ENCODE data around the gene DHX58. TPM values are rescaled to one million over a fixed set of nuclear protein-coding genes. Genes with fewer than 3 reads are reported as not detected.

The DHX58 gene
- total RNA-seq, 1 donor from 2014 or later = not detected

- no peak for DNase-seq (ENCODE audit: low spot score)
- Mint-ChIP-seq H3K4me3 (peak overlapping the region; percentile 36), H3K4me1 (peaks cover 24% of the 10 kb centered on the region), H3K9me3 (no peaks in the 10 kb centered on the region), H3K36me3 (no peaks in the 10 kb centered on the region), H3K27ac (no peak overlapping the region), H3K27me3 (ENCODE audit: insufficient read depth, low read depth) (peaks cover 27% of the 10 kb centered on the region)
- Histone ChIP-seq H2AFZ (replicated peaks) (no peak overlapping the region), H3K9me3 (ENCODE audit: low read depth) (no peaks in the 10 kb centered on the region), H4K20me1 (ENCODE audit: low read depth) (no peaks in the 10 kb centered on the region), H3F3A (ENCODE audit: low read depth) (peaks cover 12% of the 10 kb centered on the region), H3K27me3 (peaks cover 36% of the 10 kb centered on the region), H3K36me3 (no peaks in the 10 kb centered on the region), H3K4me3 (no peak overlapping the region), H3K27ac (no peak overlapping the region), H3K9ac (no peak overlapping the region), H3K4me1 (peaks cover 7% of the 10 kb centered on the region), H3K4me2 (no peak overlapping the region), H3K79me2 (ENCODE audit: low read depth) (no peaks in the 10 kb centered on the region)
- TF ChIP-seq EZH2phosphoT487 (IDR thresholded peaks at IDR 0.05) (no peak), EZH2 (IDR thresholded peaks at IDR 0.05) (no peak), CTCF (IDR thresholded peaks at IDR 0.05) (no peak)
Observed at GRCh38 chr17:42096360-42097111, 16.0 kb downstream of the DHX58 start.

- Histone ChIP-seq H3F3A (ENCODE audit: low read depth) (peaks cover 12% of the 10 kb centered on the region), H2AFZ (replicated peaks) (no peak overlapping the region), H3K4me3 (no peak overlapping the region), H3K27ac (no peak overlapping the region), H4K20me1 (ENCODE audit: low read depth) (no peaks in the 10 kb centered on the region), H3K9ac (no peak overlapping the region), H3K36me3 (no peaks in the 10 kb centered on the region), H3K9me3 (ENCODE audit: low read depth) (no peaks in the 10 kb centered on the region), H3K4me2 (no peak overlapping the region), H3K4me1 (peaks cover 7% of the 10 kb centered on the region), H3K27me3 (peaks cover 35% of the 10 kb centered on the region), H3K79me2 (ENCODE audit: low read depth) (no peaks in the 10 kb centered on the region)
- no peak for TF ChIP-seq CTCF (IDR thresholded peaks at IDR 0.05)
- no peak for TF ChIP-seq EZH2phosphoT487 (IDR thresholded peaks at IDR 0.05)
- no peak for TF ChIP-seq EZH2 (IDR thresholded peaks at IDR 0.05)
- Mint-ChIP-seq H3K9me3 (no peaks in the 10 kb centered on the region), H3K27ac (no peak overlapping the region), H3K4me3 (no peak overlapping the region), H3K36me3 (no peaks in the 10 kb centered on the region), H3K4me1 (peaks cover 22% of the 10 kb centered on the region), H3K27me3 (ENCODE audit: insufficient read depth, low read depth) (peaks cover 22% of the 10 kb centered on the region)
- no peak for DNase-seq (ENCODE audit: low spot score)
Observed at GRCh38 chr17:42094375-42095069, 18.0 kb downstream of the DHX58 start.

GRCh38 chr17:42092939-42093338 is 19.6 kb downstream of the DHX58 start:
- no peak overlapping the region for H3K4me2 ChIP-seq
- H3K36me3 Mint-ChIP-seq = no peaks in the 10 kb centered on the region
- no peak overlapping the region for H3K4me3 ChIP-seq
- no peak overlapping the region for H3K9ac ChIP-seq
- no peaks in the 10 kb centered on the region for H3K79me2 ChIP-seq (ENCODE audit: low read depth)
- H3K4me3 Mint-ChIP-seq = no peak overlapping the region
- no peak for TF ChIP-seq EZH2 (IDR thresholded peaks at IDR 0.05)
- TF ChIP-seq CTCF (IDR thresholded peaks at IDR 0.05) = no peak
- TF ChIP-seq EZH2phosphoT487 (IDR thresholded peaks at IDR 0.05) = no peak
- H2AFZ ChIP-seq (replicated peaks) = no peak overlapping the region
- H3K9me3 Mint-ChIP-seq = no peaks in the 10 kb centered on the region
- H3K27me3 ChIP-seq = peaks cover 20% of the 10 kb centered on the region
- H3F3A ChIP-seq (ENCODE audit: low read depth) = peaks cover under 1% of the 10 kb centered on the region
- H3K4me1 ChIP-seq = peaks cover 4% of the 10 kb centered on the region
- H3K27me3 Mint-ChIP-seq (ENCODE audit: insufficient read depth, low read depth) = peaks cover 20% of the 10 kb centered on the region
- no peaks in the 10 kb centered on the region for H3K36me3 ChIP-seq
- H3K4me1 Mint-ChIP-seq = peaks cover 11% of the 10 kb centered on the region
- DNase-seq (ENCODE audit: low spot score) = no peak
- H3K27ac ChIP-seq = no peak overlapping the region
- no peaks in the 10 kb centered on the region for H4K20me1 ChIP-seq (ENCODE audit: low read depth)
- no peaks in the 10 kb centered on the region for H3K9me3 ChIP-seq (ENCODE audit: low read depth)
- H3K27ac Mint-ChIP-seq = no peak overlapping the region

Data from neural progenitor cell (in vitro differentiated cells).